K562 (cell line): ENCODE measurements around the gene THAP2. TPM values are rescaled to one million over a fixed set of nuclear protein-coding genes. Genes with fewer than 3 reads are reported as not detected.

Experiments
- ATAC-seq: fragments of 200-7000 bp; cut with Tn5 transposase; 3 replicates; pipeline ENCODE4 v1.9.1; 2020; ENCODE audit warnings: moderate library complexity
- BruUV-seq: library from RNA; stranded (reverse); fragments of 400-500 nt; replicated peaks from 2 replicates; lab custom pipeline; 2021; lab: Mats Ljungman, UMichigan
- CTCF ChIA-PET: fragments of 300-600 bp; formaldehyde crosslinking; extraction: SDS; loops from one replicate; lab custom pipeline; 2021; ENCODE audit warnings: low intra/inter-chr PET ratio; lab: Yijun Ruan, JAX
- POLR2A ChIA-PET: fragments of 300-600, 350-650 bp; sonication (Branson Sonifier 250); formaldehyde crosslinking; extraction: SDS; loops from one replicate; lab custom pipeline; 2021; ENCODE audit warnings: antibody characterized with exemption, inconsistent platforms; lab: Yijun Ruan, JAX
- DNase-seq, 4 experiments: peaks; one replicate each; pipeline versions ENCODE4 v3.0.0 to v3.0.0-alpha.2; 2011 to 2018; ENCODE audit warnings: low spot score in 3 of 4, mixed read lengths in 3 of 4; ENCODE audit errors: extremely low read depth in 1 of 4
- FAIRE-seq: peaks from 2 replicates; lab custom pipeline; 2011; peaks lifted over from hg19 to GRCh38; lab: Jason Lieb, UNC
- H2AFZ ChIP-seq: 2 replicates; pipeline ENCODE4 v1.6.0; 2011; ENCODE audit warnings: low read depth, low read length, control low read depth, inconsistent platforms
- H3K27ac ChIP-seq: fragments of 200-600 bp; 3 replicates; pipeline ENCODE4 v1.8.0; 2011; ENCODE audit warnings: low read depth, mild to moderate bottlenecking, control low read depth, inconsistent platforms, low read length, moderate library complexity, mixed read lengths; ENCODE audit errors: extremely low read depth
- H3K27me3 ChIP-seq, 2 experiments: fragments of 300-600 bp in 1 of 2; 2 replicates in 1 of 2; 3 replicates in 1 of 2; pipeline versions ENCODE4 v1.6.0 to v1.8.0; 2011; ENCODE audit warnings: inconsistent platforms in 2 of 2, low read length in 2 of 2, mild to moderate bottlenecking in 1 of 2, mixed read lengths in 1 of 2, moderate library complexity in 1 of 2; ENCODE audit not compliant: control insufficient read depth in 2 of 2, insufficient read depth in 2 of 2
- H3K36me3 ChIP-seq: fragments of 300-600 bp; 3 replicates; pipeline ENCODE4 v1.8.0; 2011; ENCODE audit warnings: mild to moderate bottlenecking, low read length, inconsistent platforms; ENCODE audit not compliant: control insufficient read depth, insufficient read depth
- H3K4me1 ChIP-seq, 2 experiments: fragments of 200-600 bp in 1 of 2; replicated peaks in 1 of 2; 2 replicates in 1 of 2; 3 replicates in 1 of 2; pipeline versions ENCODE4 v1.5.1 to v1.8.0; 2011; ENCODE audit warnings: inconsistent platforms in 2 of 2, low read length in 2 of 2, mild to moderate bottlenecking in 1 of 2, mixed read lengths in 1 of 2, moderate library complexity in 1 of 2; ENCODE audit not compliant: control insufficient read depth in 2 of 2, insufficient read depth in 2 of 2
- H3K4me2 ChIP-seq: 2 replicates; pipeline ENCODE4 v1.6.1; 2011; ENCODE audit warnings: low read length, control low read depth, inconsistent platforms, mixed read lengths; ENCODE audit not compliant: insufficient read depth
- H3K4me3 ChIP-seq: fragments of 200-600 bp; sonication (generic), shearing (Covaris generic); 2 replicates; pipeline ENCODE4 v1.5.1; 2016; ENCODE audit warnings: control low read depth, inconsistent platforms
- H3K79me2 ChIP-seq: fragments of 200-600 bp; 3 replicates; pipeline ENCODE4 v1.8.0; 2011; ENCODE audit warnings: low read length, inconsistent platforms; ENCODE audit not compliant: control insufficient read depth, insufficient read depth
- H3K9ac ChIP-seq, 2 experiments: 2 replicates each; pipeline versions ENCODE4 v1.6.0 to v1.6.1; 2011; ENCODE audit warnings: low read depth in 2 of 2, low read length in 2 of 2, control low read depth in 1 of 2, inconsistent platforms in 1 of 2, mild to moderate bottlenecking in 1 of 2, mixed read lengths in 1 of 2; ENCODE audit not compliant: insufficient read depth in 1 of 2
- H3K9me1 ChIP-seq: one replicate; pipeline ENCODE4 v1.6.0; 2011; ENCODE audit warnings: inconsistent platforms, mild to moderate bottlenecking, low read length, moderate library complexity; ENCODE audit not compliant: control insufficient read depth, insufficient read depth
- H3K9me3 ChIP-seq: replicated peaks from 2 replicates; pipeline ENCODE4 v1.5.1; 2011; ENCODE audit warnings: low read depth, low read length, inconsistent platforms; ENCODE audit not compliant: control insufficient read depth, insufficient read depth
- H4K20me1 ChIP-seq: replicated peaks from 2 replicates; pipeline ENCODE4 v1.6.1; 2011; ENCODE audit warnings: low read length, inconsistent platforms, mixed read lengths; ENCODE audit not compliant: control insufficient read depth, insufficient read depth
- ATF1 ChIP-seq, 2 experiments: fragments of 450-650 bp in 1 of 2; IDR thresholded peaks; 2 replicates each; pipeline ENCODE4 v1.6.1; 2016; ENCODE audit warnings: missing compliant biosample characterization in 1 of 2, missing genetic modification characterization in 1 of 2
- POLR2G ChIP-seq: fragments of 200-400 bp; formaldehyde crosslinking; IDR thresholded peaks from 2 replicates; pipeline ENCODE4 v1.6.1; 2017; ENCODE audit warnings: low read depth, mild to moderate bottlenecking, antibody characterized with exemption, low read length, moderate library complexity
- TGIF2 ChIP-seq: sonication (generic); formaldehyde crosslinking; IDR thresholded peaks from 2 replicates; pipeline ENCODE4 v1.8.1; 2022; ENCODE audit warnings: mild to moderate bottlenecking, missing genetic modification reagents, moderate library complexity
- XRCC3 ChIP-seq: fragments of 450-650 bp; IDR thresholded peaks from 2 replicates; pipeline ENCODE4 v1.6.1; 2017; ENCODE audit warnings: mild to moderate bottlenecking, moderate library complexity
- ZBTB7A ChIP-seq: IDR thresholded peaks from 2 replicates; pipeline ENCODE4 v1.6.1; 2011; ENCODE audit warnings: low read depth, mild to moderate bottlenecking, low read length, moderate library complexity, borderline replicate concordance; ENCODE audit not compliant: control insufficient read depth
- ZNF717 ChIP-seq: fragments of 250-450 bp; sonication (Bioruptor Pico); IDR thresholded peaks from 2 replicates; pipeline ENCODE4 v1.5.0; 2021
- WGBS: fragments of 100-300 bp; shearing (Covaris generic); methylation state at CpG from one replicate; pipeline ENCODE4 v1.1.6; 2016; ENCODE audit warnings: low coverage, mixed read lengths; ENCODE audit not compliant: insufficient coverage; ENCODE audit errors: missing lambda C conversion rate; 5-methylcytosine and 5-hydroxymethylcytosine counted together
- in situ Hi-C: fragments of 300-500 bp; cut with MboI; formaldehyde crosslinking; loops from 4 replicates; pipeline ENCODE4 v1.15.0; 2018; ENCODE audit warnings: inconsistent platforms, mixed read lengths
- intact Hi-C: fragments of 100-400 bp; cut with micrococcal nuclease; formaldehyde crosslinking; loops from 2 replicates; pipeline ENCODE4 v1.14.2; 2022
- polyA plus RNA-seq, 8 experiments: library from polyadenylated mRNA; depleted of rRNA in 4 of 8; stranded (reverse) in 5 of 8; unstranded in 3 of 8; fragments of >200 nt; fragmentation: Nextera tagmentation in 2 of 8; fragmentation: Illumina TruSeq in 1 of 8; extraction: Ambion mirVana in 2 of 8; extraction: Trizol in 1 of 8; gene quantifications; 2 replicates each; pipeline versions ENCODE4 v1.2.1 to v1.2.3, GENCODE V29; 2011 to 2014; ENCODE audit warnings: inconsistent platforms in 1 of 8, missing spikeins in 1 of 8
- total RNA-seq, 7 experiments: library from RNA; depleted of rRNA in 6 of 7; stranded (reverse); fragments of >200 nt in 6 of 7; fragmentation: Illumina TruSeq in 2 of 7; extraction: Trizol in 2 of 7; gene quantifications; 2 replicates each; pipeline versions ENCODE4 v1.2.1 to v1.2.3, GENCODE V29; 2011 to 2021; ENCODE audit warnings: low replicate concordance in 1 of 7
- TF ChIP-seq, protein P1 (sequence below): fragments of 250-450 bp; sonication (Bioruptor Pico); IDR thresholded peaks from 2 replicates; pipeline ENCODE4 v1.5.0; 2021; ENCODE audit warnings: mild to moderate bottlenecking, borderline replicate concordance
- TF ChIP-seq, protein P2 (sequence below): fragments of 250-450 bp; sonication (Bioruptor Pico); IDR thresholded peaks from 2 replicates; pipeline ENCODE4 v1.6.1; 2021; ENCODE audit warnings: mild to moderate bottlenecking

The THAP2 gene
- total and polyA plus RNA-seq, 9 of the 15 experiments (the other 6 are each of a cell fraction or from before 2014, with no cell fraction given), result 1.8 to 18.9 (median 7.3) TPM

DNA sequence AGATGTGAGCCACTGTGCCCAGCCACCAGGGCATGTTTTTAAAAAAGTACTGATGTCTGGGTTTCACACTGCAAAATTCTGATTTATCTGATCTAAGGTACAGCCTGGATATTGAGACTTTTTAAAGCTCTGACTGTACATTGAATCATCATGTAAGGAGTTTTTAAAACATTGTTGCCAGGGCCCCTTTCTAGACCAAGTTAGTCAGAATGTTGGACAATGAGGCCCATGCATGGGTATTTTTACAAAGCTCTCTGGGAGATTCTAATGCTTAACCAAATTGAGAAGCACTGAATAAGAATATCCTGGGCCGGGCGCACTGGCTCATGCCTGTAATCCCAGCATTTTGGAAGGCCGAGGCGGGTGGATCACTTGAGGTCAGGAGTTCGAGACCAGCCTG lies 38.5 kb downstream of the THAP2 start (continued):
- TF ChIP-seq, protein P1, sequence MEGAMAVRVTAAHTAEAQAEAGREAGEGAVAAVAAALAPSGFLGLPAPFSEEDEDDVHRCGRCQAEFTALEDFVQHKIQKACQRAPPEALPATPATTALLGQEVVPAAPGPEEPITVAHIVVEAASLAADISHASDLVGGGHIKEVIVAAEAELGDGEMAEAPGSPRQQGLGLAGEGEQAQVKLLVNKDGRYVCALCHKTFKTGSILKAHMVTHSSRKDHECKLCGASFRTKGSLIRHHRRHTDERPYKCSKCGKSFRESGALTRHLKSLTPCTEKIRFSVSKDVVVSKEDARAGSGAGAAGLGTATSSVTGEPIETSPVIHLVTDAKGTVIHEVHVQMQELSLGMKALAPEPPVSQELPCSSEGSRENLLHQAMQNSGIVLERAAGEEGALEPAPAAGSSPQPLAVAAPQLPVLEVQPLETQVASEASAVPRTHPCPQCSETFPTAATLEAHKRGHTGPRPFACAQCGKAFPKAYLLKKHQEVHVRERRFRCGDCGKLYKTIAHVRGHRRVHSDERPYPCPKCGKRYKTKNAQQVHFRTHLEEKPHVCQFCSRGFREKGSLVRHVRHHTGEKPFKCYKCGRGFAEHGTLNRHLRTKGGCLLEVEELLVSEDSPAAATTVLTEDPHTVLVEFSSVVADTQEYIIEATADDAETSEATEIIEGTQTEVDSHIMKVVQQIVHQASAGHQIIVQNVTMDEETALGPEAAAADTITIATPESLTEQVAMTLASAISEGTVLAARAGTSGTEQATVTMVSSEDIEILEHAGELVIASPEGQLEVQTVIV, result no peak

DNA sequence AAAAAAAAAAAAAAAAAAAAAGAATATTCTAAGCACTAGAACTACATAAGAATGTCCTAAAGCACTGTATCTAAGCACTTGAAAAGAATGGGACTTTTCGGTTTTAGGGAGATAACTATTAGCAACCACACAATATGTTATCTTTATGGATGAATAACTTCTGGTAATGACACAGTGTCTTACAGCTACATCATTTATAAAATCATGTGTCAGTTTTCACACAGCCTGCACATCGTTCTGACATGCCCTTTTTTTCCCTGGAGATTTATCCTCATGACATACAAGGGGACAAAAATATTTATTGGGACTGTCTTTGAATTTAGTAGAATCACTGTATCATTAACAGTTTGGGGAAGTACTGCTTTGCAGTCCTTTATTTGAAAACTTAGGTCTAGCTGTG lies 39.1 kb downstream of the THAP2 start:
- Histone ChIP-seq H3K4me1 (no peaks in the 10 kb centered on the region; a peak in 2 of 5 replicates), H3K4me2 (no peak overlapping the region), H3K36me3 (peaks cover 9% of the 10 kb centered on the region; the same call in 2 of the 3 replicates), H3K27me3 (no peaks in the 10 kb centered on the region), H2AFZ (no peak overlapping the region), H3K79me2 (no peaks in the 10 kb centered on the region), H4K20me1 (no peaks in the 10 kb centered on the region), H3K27ac (no peak overlapping the region), H3K9me3 (no peaks in the 10 kb centered on the region), H3K4me3 (no peak overlapping the region), H3K9ac (no peak overlapping the region), H3K9me1 (no peaks in the 10 kb centered on the region)
- ChIA-PET POLR2A (interaction anchor here (1.8 kb wide), 1 partner anchor 17 kb away, joined by 12 read pairs; the partner anchor contains the start of gene TMEM19), CTCF (interaction anchor here (0.6 kb wide), 1 partner anchor 138 kb away, joined by 3 read pairs; no protein-coding TSS in a partner anchor)
- WGBS, result 17% methylated on average over 2 of the region's 2 CpGs
- in situ Hi-C loops (no loop called here), intact Hi-C loops (no loop called here)
- no TSS peak for BruUV-seq
- no peak for ATAC-seq
- TF ChIP-seq, protein P2, sequence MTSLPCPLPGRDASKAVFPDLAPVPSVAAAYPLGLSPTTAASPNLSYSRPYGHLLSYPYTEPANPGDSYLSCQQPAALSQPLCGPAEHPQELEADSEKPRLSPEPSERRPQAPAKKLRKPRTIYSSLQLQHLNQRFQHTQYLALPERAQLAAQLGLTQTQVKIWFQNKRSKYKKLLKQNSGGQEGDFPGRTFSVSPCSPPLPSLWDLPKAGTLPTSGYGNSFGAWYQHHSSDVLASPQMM, result no peak
- TF ChIP-seq ZNF717, result no peak
- TF ChIP-seq TGIF2, result no peak
- TF ChIP-seq ZBTB7A, result no peak
- no peak for TF ChIP-seq POLR2G
- no peak for TF ChIP-seq XRCC3
- no peak for TF ChIP-seq ATF1 (CRISPR knock-in tag; IDR thresholded peaks at IDR 0.05)
- TF ChIP-seq ATF1 (tag; IDR thresholded peaks at IDR 0.05), result no peak
- DNase-seq, result no peak
- no peak for FAIRE-seq
